Parathyroid adenoma (tissue), 2 donors: Measurements from ENCODE around the gene HBM.

Source experiments
- H2AFZ ChIP-seq: fragments of 300-600 bp; sonication (generic); one replicate; pipeline ENCODE4 v1.7.0; 2017; ENCODE audit warnings: antibody characterized with exemption, mild to moderate bottlenecking
- H3K27ac ChIP-seq: fragments of 300-600 bp; sonication (generic); one replicate; pipeline ENCODE4 v1.7.0; 2017
- H3K27me3 ChIP-seq: fragments of 300-600 bp; sonication (generic); one replicate; pipeline ENCODE4 v1.7.0; 2017; ENCODE audit warnings: low read length; ENCODE audit not compliant: control insufficient read depth, insufficient read depth
- H3K36me3 ChIP-seq: fragments of 300-600 bp; sonication (generic); one replicate; pipeline ENCODE4 v1.7.0; 2017; ENCODE audit warnings: low read length; ENCODE audit not compliant: control insufficient read depth, insufficient read depth
- H3K4me1 ChIP-seq: fragments of 300-600 bp; sonication (generic); one replicate; pipeline ENCODE4 v1.7.0; 2017; ENCODE audit warnings: control low read depth
- H3K4me2 ChIP-seq: fragments of 300-600 bp; sonication (generic); one replicate; pipeline ENCODE4 v1.7.0; 2017; ENCODE audit warnings: low read length
- H3K4me3 ChIP-seq: fragments of 300-600 bp; sonication (generic); one replicate; pipeline ENCODE4 v1.7.0; 2017; ENCODE audit warnings: low read depth, low read length
- H3K79me2 ChIP-seq: fragments of 300-600 bp; sonication (generic); one replicate; pipeline ENCODE4 v1.7.0; 2017; ENCODE audit warnings: control low read depth
- H3K9ac ChIP-seq: fragments of 300-600 bp; sonication (generic); one replicate; pipeline ENCODE4 v1.7.0; 2017; ENCODE audit warnings: mild to moderate bottlenecking
- H3K9me3 ChIP-seq: fragments of 300-600 bp; sonication (generic); one replicate; pipeline ENCODE4 v1.7.0; 2017; ENCODE audit warnings: low read length; ENCODE audit not compliant: control insufficient read depth
- CTCF ChIP-seq: fragments of 300-600 bp; sonication (generic); IDR thresholded peaks from one replicate; pipeline ENCODE4 v1.7.0; 2017; ENCODE audit warnings: antibody characterized with exemption, mild to moderate bottlenecking
- donor health status: primary hyperparathyroidism.

Gene HBM

GRCh38 chr16:138049-138417 is 27.7 kb upstream of the HBM start:
- Histone ChIP-seq H3K4me1 (no peaks in the 10 kb centered on the region), H3K4me3 (peak overlapping the region; percentile 67), H3K4me2 (peak overlapping the region; percentile 87), H3K9me3 (no peaks in the 10 kb centered on the region), H3K27me3 (no peaks in the 10 kb centered on the region), H2AFZ (peak overlapping the region; percentile 75), H3K27ac (no peak overlapping the region), H3K79me2 (peaks cover 7% of the 10 kb centered on the region), H3K9ac (peak overlapping the region; percentile 55), H3K36me3 (no peaks in the 10 kb centered on the region)
- no peak for TF ChIP-seq CTCF

GRCh38 chr16:140175-140857 is 25.5 kb upstream of the HBM start:
- Histone ChIP-seq H3K4me3 (no peak overlapping the region), H2AFZ (no peak overlapping the region), H3K9ac (no peak overlapping the region), H3K4me2 (no peak overlapping the region), H3K9me3 (no peaks in the 10 kb centered on the region), H3K79me2 (peaks cover 3% of the 10 kb centered on the region), H3K27ac (no peak overlapping the region), H3K27me3 (no peaks in the 10 kb centered on the region), H3K36me3 (no peaks in the 10 kb centered on the region), H3K4me1 (no peaks in the 10 kb centered on the region)
- TF ChIP-seq CTCF: no peak

- Histone ChIP-seq H3K27me3 (no peaks in the 10 kb centered on the region), H3K9me3 (no peaks in the 10 kb centered on the region), H3K36me3 (no peaks in the 10 kb centered on the region), H2AFZ (no peak overlapping the region), H3K4me2 (no peak overlapping the region), H3K27ac (no peak overlapping the region), H3K79me2 (peaks cover 3% of the 10 kb centered on the region), H3K9ac (no peak overlapping the region), H3K4me1 (no peaks in the 10 kb centered on the region), H3K4me3 (no peak overlapping the region)
- TF ChIP-seq CTCF: no peak
Observed at GRCh38 chr16:142405-142967, 23.3 kb upstream of the HBM start.

- Histone ChIP-seq H3K36me3 (no peaks in the 10 kb centered on the region), H3K79me2 (peaks cover under 1% of the 10 kb centered on the region), H3K27me3 (no peaks in the 10 kb centered on the region), H2AFZ (no peak overlapping the region), H3K4me1 (no peaks in the 10 kb centered on the region), H3K9ac (no peak overlapping the region), H3K27ac (no peak overlapping the region), H3K4me2 (no peak overlapping the region), H3K4me3 (no peak overlapping the region), H3K9me3 (no peaks in the 10 kb centered on the region)
- TF ChIP-seq CTCF: no peak
Observed at GRCh38 chr16:143047-143446, 22.7 kb upstream of the HBM start.

GRCh38 chr16:143456-143855 is 22.3 kb upstream of the HBM start:
- H3K27ac ChIP-seq: no peak overlapping the region
- no peaks in the 10 kb centered on the region for H3K9me3 ChIP-seq
- no peak overlapping the region for H2AFZ ChIP-seq
- no peak overlapping the region for H3K4me2 ChIP-seq
- no peak for TF ChIP-seq CTCF
- H3K4me3 ChIP-seq: no peak overlapping the region
- no peaks in the 10 kb centered on the region for H3K27me3 ChIP-seq
- no peaks in the 10 kb centered on the region for H3K4me1 ChIP-seq
- no peaks in the 10 kb centered on the region for H3K79me2 ChIP-seq
- no peak overlapping the region for H3K9ac ChIP-seq
- no peaks in the 10 kb centered on the region for H3K36me3 ChIP-seq
